CD4-positive, alpha-beta memory T cell (primary cell): ENCODE data around the gene MUCL1. TPM values are rescaled to one million over a fixed set of nuclear protein-coding genes. Genes with fewer than 3 reads are reported as not detected.
A peak's percentile ranks its signal among the peaks of the same experiment; 100 is the strongest.

Experiments used
- CTCF ChIA-PET: fragments of 350-600 bp; sonication (Branson Sonifier 250); formaldehyde crosslinking; loops from one replicate; lab custom pipeline; 2021; ENCODE audit warnings: inconsistent platforms; ENCODE audit not compliant: partially characterized antibody; lab: Charles Lee
- POLR2A ChIA-PET: fragments of 350-600 bp; sonication (Branson Sonifier 250); formaldehyde crosslinking; loops from one replicate; lab custom pipeline; 2021; ENCODE audit not compliant: partially characterized antibody; lab: Charles Lee
- DNase-seq, 5 donors: peaks; one replicate each; pipeline versions ENCODE4 v3.0.0 to v3.0.0-alpha.2; 2020 to 2022; ENCODE audit warnings: mixed read lengths in 1 of 5
- H3K27ac ChIP-seq: one replicate; pipeline ENCODE4 v1.7.0; 2013; ENCODE audit warnings: low read depth, low read length
- H3K27me3 ChIP-seq: 2 replicates; pipeline ENCODE4 v1.7.0; 2013; ENCODE audit warnings: mild to moderate bottlenecking, low read length, moderate library complexity; ENCODE audit not compliant: insufficient read depth
- H3K36me3 ChIP-seq: 2 replicates; pipeline ENCODE4 v1.7.0; 2013; ENCODE audit warnings: mild to moderate bottlenecking, low read length, moderate library complexity; ENCODE audit not compliant: insufficient read depth
- H3K4me1 ChIP-seq: 2 replicates; pipeline ENCODE4 v1.7.0; 2013; ENCODE audit warnings: mild to moderate bottlenecking, low read length, moderate library complexity; ENCODE audit not compliant: insufficient read depth
- H3K4me3 ChIP-seq, 2 donors: one replicate each; pipeline ENCODE4 v1.7.0; 2013; ENCODE audit warnings: low read length in 2 of 2, mild to moderate bottlenecking in 1 of 2
- H3K9me3 ChIP-seq, 2 donors: one replicate each; pipeline ENCODE4 v1.7.0; 2013; ENCODE audit warnings: low read length in 2 of 2, control low read depth in 1 of 2; ENCODE audit not compliant: control insufficient read depth in 1 of 2
- H3K27ac Mint-ChIP-seq, 7 donors: one replicate each; pipeline ENCODE4 v1.8.0; 2020 to 2021; ENCODE audit warnings: mixed read lengths in 7 of 7, mild to moderate bottlenecking in 6 of 7, inconsistent platforms in 3 of 7, moderate library complexity in 3 of 7
- H3K27me3 Mint-ChIP-seq, 2 donors: one replicate each; pipeline ENCODE4 v1.8.0; 2020 to 2021; ENCODE audit warnings: mixed read lengths in 2 of 2
- H3K36me3 Mint-ChIP-seq, 2 donors: one replicate each; pipeline ENCODE4 v1.8.0; 2020 to 2021; ENCODE audit warnings: mixed read lengths in 2 of 2, inconsistent platforms in 1 of 2, mild to moderate bottlenecking in 1 of 2
- H3K4me1 Mint-ChIP-seq, 4 donors: one replicate each; pipeline ENCODE4 v1.8.0; 2020 to 2021; ENCODE audit warnings: mixed read lengths in 4 of 4, mild to moderate bottlenecking in 1 of 4
- H3K4me3 Mint-ChIP-seq, 8 donors: one replicate each; pipeline ENCODE4 v1.8.0; 2020 to 2021; ENCODE audit warnings: mixed read lengths in 8 of 8, mild to moderate bottlenecking in 7 of 8, moderate library complexity in 6 of 8, inconsistent platforms in 3 of 8
- H3K9me3 Mint-ChIP-seq, 8 donors: one replicate each; pipeline ENCODE4 v1.8.0; 2020 to 2021; ENCODE audit warnings: mixed read lengths in 8 of 8, mild to moderate bottlenecking in 5 of 8, inconsistent platforms in 3 of 8, moderate library complexity in 1 of 8
- intact Hi-C: fragments of 100-400 bp; cut with micrococcal nuclease; formaldehyde crosslinking; loops from one replicate; pipeline ENCODE4 v1.15.1; 2023
- polyA plus RNA-seq, 2 donors: library from polyadenylated mRNA; unstranded; fragments of 300-500 nt; fragmentation: Illumina TruSeq; gene quantifications; one replicate each; pipeline ENCODE4 v1.2.3, GENCODE V29; 2021
- total RNA-seq, 2 experiments: library from RNA; stranded (reverse); gene quantifications; one replicate each; pipeline ENCODE4 v1.2.3, GENCODE V29; 2021

Gene MUCL1, protein sequence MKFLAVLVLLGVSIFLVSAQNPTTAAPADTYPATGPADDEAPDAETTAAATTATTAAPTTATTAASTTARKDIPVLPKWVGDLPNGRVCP
- not detected for total RNA-seq
- not detected for polyA plus RNA-seq

DNA sequence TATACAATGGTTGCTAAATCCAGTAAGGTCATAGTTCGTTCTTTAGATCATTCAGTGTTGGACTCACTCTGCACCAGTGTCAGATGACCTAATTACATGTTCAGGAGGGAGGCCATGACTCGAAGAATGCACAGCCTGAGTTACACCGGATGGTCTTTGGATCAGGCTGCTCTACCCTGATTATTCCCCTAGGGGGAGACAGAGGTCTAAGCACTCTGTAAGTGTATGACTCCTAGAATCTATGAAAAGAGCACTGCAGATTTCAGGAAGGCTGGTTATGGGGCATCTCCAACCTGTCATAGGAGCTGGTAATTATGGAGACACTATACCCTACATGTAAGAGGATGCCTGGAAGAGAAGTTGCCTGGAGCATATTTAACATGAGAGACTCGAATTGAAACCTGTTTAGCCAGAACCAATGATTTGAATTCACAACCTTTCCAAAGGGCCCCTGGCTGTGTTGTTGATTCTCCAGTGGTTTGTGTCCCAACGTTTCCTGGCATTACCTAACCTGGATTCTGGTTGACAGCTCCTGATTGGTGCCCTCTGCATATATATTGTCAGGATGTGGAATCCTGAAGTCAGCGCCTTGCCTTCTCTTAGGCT, at the start of gene MUCL1:
Gene MUCL1 (plus strand): TSS at position 584 of the 606 bp plus-strand sequence. CDS start 67 bp downstream, outside the sequence.
- Histone ChIP-seq H3K27me3 (no peaks in the 10 kb centered on the region), H3K9me3 (no peaks in the 10 kb centered on the region), H3K4me1 (no peaks in the 10 kb centered on the region), H3K4me3 (no peak within 1 kb of the TSS), H3K27ac (no peak within 1 kb of the TSS), H3K36me3 (no peaks in the 10 kb centered on the region)
- no peaks in the 10 kb centered on the region for H3K9me3 Mint-ChIP-seq
- POLR2A ChIA-PET = interaction anchor here (0.8 to 1.2 kb wide), 3 partner anchors 103 to 132 kb away, joined by 3 to 5 read pairs (median 3); no protein-coding TSS in a partner anchor
- no peak within 1 kb of the TSS for H3K4me3 Mint-ChIP-seq
- intact Hi-C loops = loop anchor here (1.0 to 5.0 kb wide), 9 partner anchors 81 to 218 kb away; no protein-coding TSS in a partner anchor
- peak; percentile 67 to 74 (median 69) for DNase-seq
- no peaks in the 10 kb centered on the region for H3K4me1 Mint-ChIP-seq
- CTCF ChIA-PET = interaction anchor here (0.6 to 5.0 kb wide), 22 partner anchors 9 to 218 kb away, joined by 3 to 87 read pairs (median 4); no protein-coding TSS in a partner anchor
- no peaks in the 10 kb centered on the region for H3K27me3 Mint-ChIP-seq
- H3K27ac Mint-ChIP-seq = peak within 1 kb of the TSS in 1 of 7 donors; percentile 55
- H3K36me3 Mint-ChIP-seq = no peaks in the 10 kb centered on the region

DNA sequence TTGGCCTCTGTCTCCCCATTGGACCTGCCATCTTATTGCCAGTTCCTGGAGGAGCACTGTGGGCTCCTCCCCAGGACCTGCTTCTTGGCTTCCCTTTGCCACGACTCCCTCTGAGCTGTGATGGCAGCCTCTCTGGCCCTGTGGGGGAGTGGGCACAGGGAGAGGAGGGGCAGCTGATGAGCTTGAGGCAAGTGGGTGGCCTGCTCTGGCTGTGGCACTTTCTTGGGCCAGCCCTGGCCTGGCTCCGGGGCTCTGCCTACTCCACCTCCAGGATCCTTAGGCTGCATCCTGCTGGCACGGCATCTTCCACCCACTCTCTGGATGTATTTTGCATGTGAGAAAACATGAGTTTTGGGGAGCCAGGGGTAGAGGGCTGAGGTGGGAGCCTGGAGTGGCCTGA, 32.6 kb upstream of the MUCL1 start:
- Histone ChIP-seq H3K36me3 (no peaks in the 10 kb centered on the region), H3K9me3 (no peaks in the 10 kb centered on the region), H3K27ac (no peak overlapping the region), H3K27me3 (no peaks in the 10 kb centered on the region), H3K4me1 (no peaks in the 10 kb centered on the region), H3K4me3 (no peak overlapping the region)
- ChIA-PET POLR2A (no interaction called here), CTCF (no interaction called here)
- peaks cover 0 to 44% (median 20%) of the 10 kb centered on the region in 8 donors for H3K9me3 Mint-ChIP-seq
- peaks cover 0 to 3% of the 10 kb centered on the region in 2 donors for H3K36me3 Mint-ChIP-seq
- DNase-seq = no peak
- intact Hi-C loops = no loop called here
- no peaks in the 10 kb centered on the region for H3K4me1 Mint-ChIP-seq
- H3K4me3 Mint-ChIP-seq = no peak overlapping the region
- no peak overlapping the region for H3K27ac Mint-ChIP-seq
- H3K27me3 Mint-ChIP-seq = peaks cover 0 to 15% of the 10 kb centered on the region in 2 donors

GRCh38 chr12:54824402-54824801, 29.9 kb upstream of the MUCL1 start:
- H3K4me3 Mint-ChIP-seq = no peak overlapping the region
- ChIA-PET POLR2A (no interaction called here), CTCF (interaction anchor here (0.9 kb wide), 1 partner anchor 248 kb away, joined by 3 read pairs; no protein-coding TSS in a partner anchor)
- H3K27ac ChIP-seq = no peak overlapping the region
- peaks cover 0 to 2% of the 10 kb centered on the region in 2 donors for H3K36me3 Mint-ChIP-seq
- H3K9me3 ChIP-seq = no peaks in the 10 kb centered on the region
- H3K4me1 ChIP-seq = no peaks in the 10 kb centered on the region
- H3K36me3 ChIP-seq = no peaks in the 10 kb centered on the region
- H3K4me1 Mint-ChIP-seq = no peaks in the 10 kb centered on the region
- peaks cover 4 to 10% of the 10 kb centered on the region in 2 donors for H3K27me3 Mint-ChIP-seq
- H3K4me3 ChIP-seq = no peak overlapping the region
- no peak for DNase-seq
- intact Hi-C loops = no loop called here
- no peaks in the 10 kb centered on the region for H3K27me3 ChIP-seq
- peaks cover 0 to 33% (median 18%) of the 10 kb centered on the region in 8 donors for H3K9me3 Mint-ChIP-seq
- no peak overlapping the region for H3K27ac Mint-ChIP-seq

DNA sequence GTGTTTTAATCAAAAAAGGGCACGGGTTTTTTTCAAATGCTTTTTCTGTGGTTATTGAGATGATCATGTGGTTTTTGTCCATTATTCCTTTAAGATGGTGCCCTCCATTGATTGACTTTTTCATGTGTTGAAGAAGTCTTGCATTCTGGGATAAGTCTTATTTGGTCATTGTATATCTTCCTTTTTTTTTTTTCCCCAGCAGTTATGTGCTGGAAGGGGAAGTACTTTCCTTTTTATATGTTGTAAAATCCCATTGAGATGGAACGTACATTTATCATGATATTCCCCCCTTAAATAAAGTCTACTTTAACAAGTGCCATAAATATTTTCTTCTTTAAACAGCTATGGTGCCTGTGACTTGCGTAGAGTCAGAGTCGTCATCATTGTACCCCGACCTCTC, 24.8 kb upstream of the MUCL1 start:
- peaks cover 0 to 5% of the 10 kb centered on the region in 2 donors for H3K27me3 Mint-ChIP-seq
- no peak overlapping the region for H3K27ac Mint-ChIP-seq
- Histone ChIP-seq H3K27me3 (no peaks in the 10 kb centered on the region), H3K27ac (no peak overlapping the region), H3K36me3 (no peaks in the 10 kb centered on the region), H3K4me1 (no peaks in the 10 kb centered on the region), H3K4me3 (no peak overlapping the region), H3K9me3 (no peaks in the 10 kb centered on the region)
- ChIA-PET POLR2A (no interaction called here), CTCF (no interaction called here)
- intact Hi-C loops = no loop called here
- no peak overlapping the region for H3K4me3 Mint-ChIP-seq
- H3K9me3 Mint-ChIP-seq = peaks cover 0 to under 1% (median 0%) of the 10 kb centered on the region in 8 donors
- DNase-seq = no peak
- H3K36me3 Mint-ChIP-seq = no peaks in the 10 kb centered on the region
- H3K4me1 Mint-ChIP-seq = no peaks in the 10 kb centered on the region

DNA sequence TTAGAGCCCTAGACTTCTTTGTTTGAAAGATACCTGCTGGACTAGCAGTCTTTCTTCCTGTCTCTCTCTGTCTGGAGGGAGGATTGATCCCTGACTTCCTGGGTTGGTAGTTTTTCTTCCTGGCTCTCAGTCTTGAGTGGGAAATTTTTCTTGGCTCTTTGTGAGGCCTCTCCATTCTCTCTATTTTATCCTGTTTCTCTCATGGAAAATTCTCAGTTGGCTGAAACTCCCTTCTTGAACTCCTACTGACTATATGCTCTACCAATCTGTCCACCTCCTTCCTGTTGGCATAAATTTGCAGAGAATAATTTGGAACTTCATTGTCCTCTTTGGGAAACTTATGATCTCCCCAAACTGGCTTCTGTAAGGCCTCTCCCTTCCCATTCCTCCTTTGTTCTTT, 24.1 kb upstream of the MUCL1 start:
- intact Hi-C loops = no loop called here
- no peaks in the 10 kb centered on the region for H3K4me1 Mint-ChIP-seq

GRCh38 chr12:54831631-54832030, 22.7 kb upstream of the MUCL1 start:
- POLR2A ChIA-PET = no interaction called here
- Histone ChIP-seq H3K27ac (no peak overlapping the region), H3K36me3 (no peaks in the 10 kb centered on the region), H3K4me3 (no peak overlapping the region), H3K27me3 (no peaks in the 10 kb centered on the region), H3K4me1 (no peaks in the 10 kb centered on the region), H3K9me3 (no peaks in the 10 kb centered on the region)
- no peaks in the 10 kb centered on the region for H3K4me1 Mint-ChIP-seq
- CTCF ChIA-PET = interaction anchor here (1.2 to 1.4 kb wide), 2 partner anchors 237 to 240 kb away, joined by 3 read pairs; no protein-coding TSS in a partner anchor
- no peak overlapping the region for H3K4me3 Mint-ChIP-seq
- H3K36me3 Mint-ChIP-seq = no peaks in the 10 kb centered on the region
- DNase-seq = no peak
- intact Hi-C loops = no loop called here
- H3K27me3 Mint-ChIP-seq = peaks cover 2 to 14% of the 10 kb centered on the region in 2 donors
- no peak overlapping the region for H3K27ac Mint-ChIP-seq
- no peaks in the 10 kb centered on the region for H3K9me3 Mint-ChIP-seq

More for the DNA sequence above, 24.1 kb upstream of the MUCL1 start:
- no peak overlapping the region for H3K4me3 ChIP-seq
- no peaks in the 10 kb centered on the region for H3K9me3 ChIP-seq
- no peaks in the 10 kb centered on the region for H3K4me1 ChIP-seq
- no peak overlapping the region for H3K27ac ChIP-seq
- H3K36me3 Mint-ChIP-seq = no peaks in the 10 kb centered on the region
- no peak overlapping the region for H3K27ac Mint-ChIP-seq
- peaks cover 0 to 5% of the 10 kb centered on the region in 2 donors for H3K27me3 Mint-ChIP-seq
- POLR2A ChIA-PET = no interaction called here
- no peaks in the 10 kb centered on the region for H3K27me3 ChIP-seq
- no peaks in the 10 kb centered on the region for H3K36me3 ChIP-seq
- H3K4me3 Mint-ChIP-seq = no peak overlapping the region
- CTCF ChIA-PET = no interaction called here
- DNase-seq = no peak
- H3K9me3 Mint-ChIP-seq = no peaks in the 10 kb centered on the region

GRCh38 chr12:54840244-54840865, 14.0 kb upstream of the MUCL1 start:
- H3K4me3 ChIP-seq = no peak overlapping the region
- no peaks in the 10 kb centered on the region for H3K36me3 ChIP-seq
- intact Hi-C loops = no loop called here
- no peak overlapping the region for H3K27ac ChIP-seq
- peaks cover 0 to 6% of the 10 kb centered on the region in 2 donors for H3K9me3 ChIP-seq
- Mint-ChIP-seq H3K4me3 (no peak overlapping the region), H3K9me3 (peaks cover 0 to 24% (median 17%) of the 10 kb centered on the region in 8 donors), H3K27ac (no peak overlapping the region), H3K27me3 (peaks cover 15 to 16% of the 10 kb centered on the region in 2 donors), H3K4me1 (no peaks in the 10 kb centered on the region), H3K36me3 (peaks cover 1 to 9% of the 10 kb centered on the region in 2 donors)
- no peaks in the 10 kb centered on the region for H3K27me3 ChIP-seq
- POLR2A ChIA-PET = no interaction called here
- no peak for DNase-seq
- CTCF ChIA-PET = no interaction called here
- H3K4me1 ChIP-seq = no peaks in the 10 kb centered on the region
